H9 (cell line): ENCODE data around the gene TMEM272. TPM values are rescaled to one million over a fixed set of nuclear protein-coding genes. Genes with fewer than 3 reads are reported as not detected.
A peak's percentile ranks its signal among the peaks of the same experiment; 100 is the strongest.

Source experiments
- DNase-seq: peaks from one replicate; pipeline ENCODE4 v3.0.0-alpha.2; 2017
- H2AFZ ChIP-seq: one replicate; pipeline ENCODE4 v1.6.1; 2013; ENCODE audit warnings: mild to moderate bottlenecking, low read length, control low read depth, moderate library complexity
- H2AK5ac ChIP-seq: 2 replicates; pipeline ENCODE4 v1.6.1; 2013; ENCODE audit warnings: low read length, control low read depth, mixed read lengths; ENCODE audit not compliant: insufficient read length
- H2BK120ac ChIP-seq: one replicate; pipeline ENCODE4 v1.6.1; 2013; ENCODE audit warnings: low read depth, mild to moderate bottlenecking, low read length, control low read depth, inconsistent platforms; ENCODE audit not compliant: poor library complexity, severe bottlenecking
- H2BK12ac ChIP-seq: 2 replicates; pipeline ENCODE4 v1.6.1; 2013; ENCODE audit warnings: low read length, control low read depth, mixed read lengths, low read depth; ENCODE audit not compliant: insufficient read length
- H2BK15ac ChIP-seq: 2 replicates; pipeline ENCODE4 v1.6.1; 2013; ENCODE audit warnings: low read depth, low read length, control low read depth
- H2BK20ac ChIP-seq: one replicate; pipeline ENCODE4 v1.6.1; 2013; ENCODE audit warnings: low read depth, mild to moderate bottlenecking, low read length, control low read depth, inconsistent platforms; ENCODE audit not compliant: poor library complexity, severe bottlenecking
- H2BK5ac ChIP-seq: 2 replicates; pipeline ENCODE4 v1.6.1; 2013; ENCODE audit warnings: low read length, control low read depth, mixed read lengths; ENCODE audit not compliant: insufficient read length
- H3K14ac ChIP-seq: 2 replicates; pipeline ENCODE4 v1.6.1; 2013; ENCODE audit warnings: low read length, control low read depth; ENCODE audit not compliant: insufficient read depth
- H3K18ac ChIP-seq: 2 replicates; pipeline ENCODE4 v1.6.1; 2013; ENCODE audit warnings: low read depth, mild to moderate bottlenecking, mixed read lengths, low read length, control low read depth; ENCODE audit not compliant: insufficient read length
- H3K23ac ChIP-seq: 2 replicates; pipeline ENCODE4 v1.6.1; 2013; ENCODE audit warnings: low read length, control low read depth, mixed read lengths, low read depth; ENCODE audit not compliant: insufficient read length
- H3K23me2 ChIP-seq: 2 replicates; pipeline ENCODE4 v1.6.1; 2013; ENCODE audit warnings: low read depth, mild to moderate bottlenecking, mixed read lengths, low read length, control low read depth; ENCODE audit not compliant: insufficient read length, poor library complexity, severe bottlenecking
- H3K27ac ChIP-seq: 2 replicates; pipeline ENCODE4 v1.5.1; 2013; ENCODE audit warnings: low read length, control low read depth, mixed read lengths, low read depth; ENCODE audit not compliant: insufficient read length
- H3K27me3 ChIP-seq: 2 replicates; pipeline ENCODE4 v1.6.1; 2013; ENCODE audit warnings: low read length, control low read depth, inconsistent platforms; ENCODE audit not compliant: insufficient read depth
- H3K4ac ChIP-seq: 2 replicates; pipeline ENCODE4 v1.6.1; 2013; ENCODE audit warnings: low read depth, mild to moderate bottlenecking, control low read depth, inconsistent platforms, low read length, moderate library complexity
- H3K4me1 ChIP-seq: 2 replicates; pipeline ENCODE4 v1.6.1; 2013; ENCODE audit warnings: low read length, control low read depth, inconsistent platforms; ENCODE audit not compliant: insufficient read depth
- H3K4me2 ChIP-seq: 2 replicates; pipeline ENCODE4 v1.6.1; 2013; ENCODE audit warnings: low read length, control low read depth, mixed read lengths; ENCODE audit not compliant: insufficient read length, insufficient read depth
- H3K56ac ChIP-seq: 2 replicates; pipeline ENCODE4 v1.6.1; 2013; ENCODE audit warnings: low read depth, mild to moderate bottlenecking, mixed read lengths, low read length, control low read depth; ENCODE audit not compliant: insufficient read length
- H3K79me1 ChIP-seq: 2 replicates; pipeline ENCODE4 v1.6.1; 2013; ENCODE audit warnings: low read depth, mild to moderate bottlenecking, moderate library complexity, low read length, control low read depth, inconsistent platforms; ENCODE audit not compliant: insufficient read depth, poor library complexity, severe bottlenecking
- H3K79me2 ChIP-seq: 2 replicates; pipeline ENCODE4 v1.6.1; 2013; ENCODE audit warnings: low read length, control low read depth, inconsistent platforms; ENCODE audit not compliant: insufficient read depth
- H3K9ac ChIP-seq: 2 replicates; pipeline ENCODE4 v1.6.1; 2013; ENCODE audit warnings: low read length, control low read depth, mixed read lengths; ENCODE audit not compliant: insufficient read length; ENCODE audit errors: extremely low read depth
- H3K9me3 ChIP-seq: one replicate; pipeline ENCODE4 v1.6.1; 2013; ENCODE audit warnings: low read depth, low read length, inconsistent platforms; ENCODE audit not compliant: control insufficient read depth
- H3T11ph ChIP-seq: one replicate; pipeline ENCODE4 v1.6.1; 2013; ENCODE audit warnings: mild to moderate bottlenecking, low read length, control low read depth, inconsistent platforms
- H4K20me1 ChIP-seq: one replicate; pipeline ENCODE4 v1.6.1; 2013; ENCODE audit not compliant: control insufficient read depth, insufficient read length, insufficient read depth
- H4K5ac ChIP-seq: 2 replicates; pipeline ENCODE4 v1.6.1; 2013; ENCODE audit warnings: low read depth, mild to moderate bottlenecking, mixed read lengths, low read length, control low read depth; ENCODE audit not compliant: insufficient read length
- H4K8ac ChIP-seq: replicated peaks from 2 replicates; pipeline ENCODE4 v1.6.1; 2013; ENCODE audit warnings: low read length, control low read depth, mixed read lengths, low read depth; ENCODE audit not compliant: insufficient read length
- H4K91ac ChIP-seq: 2 replicates; pipeline ENCODE4 v1.6.1; 2013; ENCODE audit warnings: low read depth, mild to moderate bottlenecking, moderate library complexity, mixed read lengths, low read length, control low read depth; ENCODE audit not compliant: insufficient read length
- H3K27ac Mint-ChIP-seq, 3 experiments: 2 replicates in 2 of 3; 3 replicates in 1 of 3; pipeline ENCODE4 v1.8.0; 2020 to 2021; ENCODE audit warnings: mixed read lengths in 3 of 3, mild to moderate bottlenecking in 1 of 3, moderate library complexity in 1 of 3
- H3K27me3 Mint-ChIP-seq: 2 replicates; pipeline ENCODE4 v1.8.0; 2021; ENCODE audit warnings: low read depth, mild to moderate bottlenecking, moderate library complexity, mixed read lengths
- H3K36me3 Mint-ChIP-seq, 3 experiments: 2 replicates in 2 of 3; 3 replicates in 1 of 3; pipeline ENCODE4 v1.8.0; 2020 to 2021; ENCODE audit warnings: low read depth in 3 of 3, mixed read lengths in 3 of 3; ENCODE audit not compliant: insufficient read depth in 1 of 3
- H3K4me1 Mint-ChIP-seq, 2 experiments: 2 replicates each; pipeline ENCODE4 v1.8.0; 2020; ENCODE audit warnings: mixed read lengths in 2 of 2
- H3K4me3 Mint-ChIP-seq, 2 experiments: 2 replicates in 1 of 2; 3 replicates in 1 of 2; pipeline ENCODE4 v1.8.0; 2020 to 2021; ENCODE audit warnings: mild to moderate bottlenecking in 2 of 2, mixed read lengths in 2 of 2, moderate library complexity in 1 of 2
- H3K9me3 Mint-ChIP-seq, 2 experiments: 2 replicates in 1 of 2; 3 replicates in 1 of 2; pipeline ENCODE4 v1.8.0; 2020; ENCODE audit warnings: mild to moderate bottlenecking in 2 of 2, mixed read lengths in 2 of 2, moderate library complexity in 1 of 2
- CTCF ChIP-seq: fragments of 200-600 bp; sonication (generic); conservative IDR thresholded peaks from 3 replicates; pipeline ENCODE4 v1.8.0; 2021; ENCODE audit warnings: antibody characterized with exemption, mild to moderate bottlenecking
- WGBS: extraction: QIAGEN DNeasy Blood & Tissue Kit; methylation state at CpG from one replicate; pipeline ENCODE4 v1.1.7; 2013; ENCODE audit warnings: missing lambda C conversion rate, low lambda C conversion rate, mixed read lengths; ENCODE audit not compliant: insufficient read length; ENCODE audit errors: extremely low coverage; 5-methylcytosine and 5-hydroxymethylcytosine counted together
- total RNA-seq: library from RNA; stranded (reverse); gene quantifications from 2 replicates; pipeline ENCODE4 v1.2.1, GENCODE V29; 2021

Gene TMEM272
- total RNA-seq, 1 experiment from 2014 or later: not detected

GRCh38 chr13:51826606-51827005, 18.4 kb downstream of the TMEM272 start:
- H3K23me2 ChIP-seq: no peaks in the 10 kb centered on the region
- H3K9me3 ChIP-seq: no peaks in the 10 kb centered on the region
- H2BK12ac ChIP-seq: no peak overlapping the region
- no peak overlapping the region for H2BK5ac ChIP-seq
- no peak overlapping the region for H3T11ph ChIP-seq
- H3K27me3 ChIP-seq: no peaks in the 10 kb centered on the region
- H3K9ac ChIP-seq: peak overlapping the region; percentile 39
- H2BK15ac ChIP-seq: no peak overlapping the region
- H3K27ac ChIP-seq: no peak overlapping the region
- Mint-ChIP-seq H3K27me3 (no peaks in the 10 kb centered on the region; the same call in 1 of the 2 replicates), H3K36me3 (no peaks in the 10 kb centered on the region), H3K9me3 (no peaks in the 10 kb centered on the region), H3K4me3 (no peak overlapping the region), H3K27ac (no peak overlapping the region), H3K4me1 (peaks cover 15 to 18% of the 10 kb centered on the region in 2 experiments)
- TF ChIP-seq CTCF: no peak
- no peak overlapping the region for H4K5ac ChIP-seq
- H2AK5ac ChIP-seq: no peak overlapping the region
- no peak overlapping the region for H3K4ac ChIP-seq
- no peak for DNase-seq
- WGBS: no CpG with 5 or more reads among the region's 7 CpGs
- no peaks in the 10 kb centered on the region for H3K79me2 ChIP-seq
- no peak overlapping the region for H2BK120ac ChIP-seq
- no peaks in the 10 kb centered on the region for H4K20me1 ChIP-seq
- H4K91ac ChIP-seq: no peak overlapping the region
- H3K79me1 ChIP-seq: no peaks in the 10 kb centered on the region
- 0 out of 2 replicates have a peak overlapping the region, but pooled peaks have one; percentile 46 for H3K14ac ChIP-seq
- no peak overlapping the region for H2AFZ ChIP-seq
- H3K4me1 ChIP-seq: no peaks in the 10 kb centered on the region
- H3K4me2 ChIP-seq: no peak overlapping the region
- no peak overlapping the region for H3K56ac ChIP-seq
- no peak overlapping the region for H2BK20ac ChIP-seq
- H3K18ac ChIP-seq: no peak overlapping the region
- H4K8ac ChIP-seq: no peak overlapping the region
- no peak overlapping the region for H3K23ac ChIP-seq
